Measurements from ENCODE around the gene FRMD4B.
A peak's percentile ranks its signal among the peaks of the same experiment; 100 is the strongest.

The FRMD4B gene

DNA sequence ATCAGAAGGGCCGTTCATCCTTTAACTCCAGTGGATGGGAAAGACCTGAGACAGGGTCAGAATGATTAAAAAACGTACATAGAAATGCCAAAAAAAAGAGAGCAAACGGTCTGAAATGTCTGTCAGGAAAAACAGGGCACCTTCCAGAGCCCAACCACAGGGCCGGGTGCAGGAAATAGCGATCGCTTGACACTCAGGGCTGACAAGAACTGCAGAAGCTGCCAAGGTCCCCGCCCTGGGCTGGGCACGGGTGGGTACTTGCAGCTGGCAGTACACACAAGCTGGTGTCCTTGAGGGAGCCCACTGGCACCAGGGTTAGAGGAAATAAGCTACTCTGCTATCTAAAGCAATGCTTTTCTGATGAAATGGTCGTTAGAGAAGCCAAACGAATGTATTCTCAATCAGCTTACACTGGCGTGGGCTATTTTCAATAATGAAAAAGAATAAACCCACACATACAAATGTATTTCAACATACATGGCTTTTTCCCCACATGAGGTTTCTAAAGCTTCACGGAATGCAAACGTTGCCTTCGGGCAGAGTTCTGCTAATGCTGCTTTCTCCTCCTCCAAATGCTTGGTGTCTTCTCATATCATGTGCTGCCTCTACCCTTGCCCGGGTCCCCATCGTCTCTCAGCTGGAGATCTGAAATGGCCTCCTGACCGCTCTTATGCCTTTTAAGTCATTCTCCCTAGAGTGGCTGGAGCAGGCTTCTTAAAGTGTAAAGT, 15.6 kb downstream of the FRMD4B start:
- DNase-seq (ENCODE audit: low read depth): peak; percentile 22
- no peak overlapping the region for H3K4me3 ChIP-seq (ENCODE audit: low read depth, low read length)
- TF ChIP-seq, protein P1, sequence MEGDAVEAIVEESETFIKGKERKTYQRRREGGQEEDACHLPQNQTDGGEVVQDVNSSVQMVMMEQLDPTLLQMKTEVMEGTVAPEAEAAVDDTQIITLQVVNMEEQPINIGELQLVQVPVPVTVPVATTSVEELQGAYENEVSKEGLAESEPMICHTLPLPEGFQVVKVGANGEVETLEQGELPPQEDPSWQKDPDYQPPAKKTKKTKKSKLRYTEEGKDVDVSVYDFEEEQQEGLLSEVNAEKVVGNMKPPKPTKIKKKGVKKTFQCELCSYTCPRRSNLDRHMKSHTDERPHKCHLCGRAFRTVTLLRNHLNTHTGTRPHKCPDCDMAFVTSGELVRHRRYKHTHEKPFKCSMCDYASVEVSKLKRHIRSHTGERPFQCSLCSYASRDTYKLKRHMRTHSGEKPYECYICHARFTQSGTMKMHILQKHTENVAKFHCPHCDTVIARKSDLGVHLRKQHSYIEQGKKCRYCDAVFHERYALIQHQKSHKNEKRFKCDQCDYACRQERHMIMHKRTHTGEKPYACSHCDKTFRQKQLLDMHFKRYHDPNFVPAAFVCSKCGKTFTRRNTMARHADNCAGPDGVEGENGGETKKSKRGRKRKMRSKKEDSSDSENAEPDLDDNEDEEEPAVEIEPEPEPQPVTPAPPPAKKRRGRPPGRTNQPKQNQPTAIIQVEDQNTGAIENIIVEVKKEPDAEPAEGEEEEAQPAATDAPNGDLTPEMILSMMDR (IDR thresholded peaks at IDR 0.05; ENCODE audit: insufficient read depth, low read depth, low read length, missing control alignments): no peak

DNA sequence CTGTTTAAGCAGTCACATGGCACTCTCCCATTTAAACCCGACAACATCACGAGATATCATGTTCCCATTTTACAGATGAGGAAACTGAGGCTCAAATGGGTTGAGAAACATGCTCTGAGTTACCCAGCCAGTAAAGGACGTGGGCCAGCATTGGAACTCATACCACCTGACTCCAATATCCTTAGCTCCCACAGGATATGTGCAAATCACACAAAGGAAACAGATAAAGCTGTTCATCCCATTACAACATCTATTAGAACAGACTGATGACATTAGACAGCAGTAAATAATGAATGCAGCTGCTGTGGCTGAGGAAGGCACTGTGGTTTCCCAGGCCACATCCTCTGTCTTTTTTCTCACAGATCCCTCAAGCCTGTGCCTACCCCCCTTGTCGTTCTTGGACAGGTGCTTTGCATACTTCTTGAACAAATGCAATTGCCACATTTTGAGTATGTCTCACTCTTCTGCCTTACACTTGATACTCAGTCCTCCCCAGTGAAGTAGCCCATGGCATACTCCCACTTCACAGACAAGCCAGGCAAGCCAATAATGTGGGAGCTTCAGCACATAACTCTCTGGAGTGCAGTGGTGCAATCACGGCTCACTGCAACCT, 17.7 kb downstream of the FRMD4B start:
- H3K4me3 ChIP-seq (ENCODE audit: low read depth, low read length): no peak overlapping the region
- TF ChIP-seq, protein P1 (IDR thresholded peaks at IDR 0.05; ENCODE audit: insufficient read depth, low read depth, low read length, missing control alignments): no peak
- peak; percentile 94 for DNase-seq (ENCODE audit: low read depth)

DNA sequence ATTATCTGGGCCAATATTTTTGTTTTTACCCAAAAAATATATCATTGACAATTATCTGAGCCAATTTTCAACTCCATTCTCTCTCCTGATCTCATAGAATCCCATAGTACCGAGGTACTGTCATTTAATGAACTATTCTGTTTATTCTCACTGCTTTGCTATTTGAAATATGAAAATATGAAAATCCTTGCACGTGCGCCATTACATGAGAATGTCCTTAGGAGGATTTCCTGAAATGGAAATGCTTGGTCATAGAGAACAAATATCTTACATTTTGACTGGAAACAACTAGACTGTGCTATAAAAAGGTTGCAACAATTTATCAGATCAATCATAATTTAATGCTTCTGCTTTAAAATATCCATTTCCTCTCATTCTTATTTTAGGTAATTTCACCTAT, 18.3 kb downstream of the FRMD4B start:
- no peak for DNase-seq (ENCODE audit: low read depth)
- TF ChIP-seq, protein P1 (IDR thresholded peaks at IDR 0.05; ENCODE audit: insufficient read depth, low read depth, low read length, missing control alignments): no peak
- H3K4me3 ChIP-seq (ENCODE audit: low read depth, low read length): no peak overlapping the region

DNA sequence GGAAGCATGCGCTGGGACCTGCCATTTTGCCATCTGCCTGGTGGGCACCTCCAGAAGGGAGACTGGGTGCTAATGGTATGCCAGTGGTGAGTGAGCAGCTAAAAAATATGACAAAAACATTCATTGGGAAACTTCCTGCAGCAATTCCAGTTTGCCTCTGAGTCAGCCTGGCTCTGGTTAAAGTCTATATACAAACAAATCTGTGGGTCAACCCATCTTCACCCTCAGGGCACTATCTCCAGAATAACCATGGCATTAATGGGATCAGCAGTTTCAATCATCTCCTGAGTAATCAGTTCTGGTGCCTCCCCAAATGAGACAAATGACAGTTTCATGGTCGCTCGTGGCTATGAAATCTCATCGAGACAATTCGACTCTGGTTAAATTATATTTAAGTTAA, 21.5 kb downstream of the FRMD4B start:
- no peak overlapping the region for H3K4me3 ChIP-seq (ENCODE audit: low read depth, low read length)
- TF ChIP-seq, protein P1 (IDR thresholded peaks at IDR 0.05; ENCODE audit: insufficient read depth, low read depth, low read length, missing control alignments): no peak
- DNase-seq (ENCODE audit: low read depth): no peak

DNA sequence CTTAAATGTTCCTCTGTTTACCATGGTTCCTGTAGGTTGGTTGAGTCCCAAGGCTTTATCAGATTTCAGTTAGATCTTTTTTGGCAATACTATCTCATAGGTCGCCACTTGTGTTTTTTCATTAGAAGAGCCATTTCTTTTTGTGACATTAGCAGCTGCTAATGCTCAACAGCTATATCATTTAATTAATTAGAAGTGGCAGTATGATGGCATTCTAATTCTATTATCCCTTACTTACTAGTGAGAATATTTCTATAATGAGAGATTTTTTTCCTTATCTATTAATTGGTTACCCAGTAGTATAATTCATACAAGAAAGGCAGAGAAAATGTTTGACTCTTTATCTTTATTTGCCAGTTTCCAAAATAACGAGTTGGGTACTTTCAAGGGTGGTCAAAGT, 25.2 kb downstream of the FRMD4B start:
- TF ChIP-seq, protein P1 (IDR thresholded peaks at IDR 0.05; ENCODE audit: insufficient read depth, low read depth, low read length, missing control alignments): no peak
- H3K4me3 ChIP-seq (ENCODE audit: low read depth, low read length): no peak overlapping the region
- DNase-seq (ENCODE audit: low read depth): no peak

DNA sequence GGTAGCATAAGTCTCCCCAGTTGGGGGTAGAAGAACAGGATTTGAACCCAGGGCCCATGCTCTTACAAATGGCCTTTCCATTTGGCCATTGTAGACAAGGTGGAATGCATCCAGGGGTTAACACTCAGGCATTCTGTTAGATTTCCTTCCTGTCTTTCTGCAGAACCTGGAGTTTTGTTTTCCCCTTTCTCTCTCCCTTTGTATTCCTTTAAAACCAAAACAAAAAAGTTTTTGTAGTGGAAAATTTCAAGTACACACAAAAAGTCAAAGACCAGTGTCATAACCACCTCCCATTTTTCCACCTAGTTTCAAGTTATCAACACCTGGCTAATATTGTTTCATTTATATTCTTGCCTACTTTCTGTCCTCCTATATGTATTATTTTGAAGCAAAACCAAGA, 26.0 kb downstream of the FRMD4B start:
- TF ChIP-seq, protein P1 (IDR thresholded peaks at IDR 0.05; ENCODE audit: insufficient read depth, low read depth, low read length, missing control alignments): no peak
- H3K4me3 ChIP-seq (ENCODE audit: low read depth, low read length): no peak overlapping the region
- no peak for DNase-seq (ENCODE audit: low read depth)
